OCI-LY7 (cell line): ENCODE results near the gene GOLGA7B. TPM values are rescaled to one million over a fixed set of nuclear protein-coding genes. Genes with fewer than 3 reads are reported as not detected.

Source experiments
- Bru-seq: library from RNA; stranded (reverse); fragments of 400-500 nt; gene quantifications from one replicate; lab custom pipeline; 2021; lab: Mats Ljungman, UMichigan
- BruChase-seq, 2 experiments: library from RNA; stranded (reverse); fragments of 400-500 nt; gene quantifications; one replicate each; lab custom pipeline; 2021; lab: Mats Ljungman, UMichigan
- BruUV-seq: library from RNA; stranded (reverse); fragments of 400-500 nt; replicated peaks from 2 replicates; lab custom pipeline; 2021; lab: Mats Ljungman, UMichigan
- CTCF ChIA-PET: fragments of 300-600 bp; sonication (Branson Sonifier 250); formaldehyde crosslinking; loops from one replicate; lab custom pipeline; 2022; ENCODE audit warnings: antibody characterized with exemption; ENCODE audit not compliant: unreplicated experiment; lab: Charles Lee
- POLR2A ChIA-PET: fragments of 300-600 bp; sonication (Branson Sonifier 250); formaldehyde crosslinking; loops from one replicate; lab custom pipeline; 2022; ENCODE audit warnings: antibody characterized with exemption; lab: Charles Lee
- DNase-seq: peaks from one replicate; pipeline ENCODE4 v3.0.0-alpha.2; 2015; ENCODE audit warnings: low spot score
- H2AFZ ChIP-seq: fragments of 200-600 bp; sonication (generic), shearing (Covaris generic); 2 replicates; pipeline ENCODE4 v1.6.1; 2014; ENCODE audit warnings: mild to moderate bottlenecking, antibody characterized with exemption, low read length, moderate library complexity
- H3K27ac ChIP-seq: fragments of 200-600 bp; sonication (generic); 2 replicates; pipeline ENCODE4 v1.5.1; 2014; ENCODE audit warnings: mixed run types, low read depth, mild to moderate bottlenecking, moderate library complexity, low read length, inconsistent platforms; ENCODE audit not compliant: poor library complexity, severe bottlenecking
- H3K36me3 ChIP-seq: fragments of 200-600 bp; sonication (generic); 2 replicates; pipeline ENCODE4 v1.6.1; 2014; ENCODE audit warnings: mild to moderate bottlenecking, antibody characterized with exemption, low read length, moderate library complexity, mixed read lengths; ENCODE audit not compliant: insufficient read depth
- H3K4me1 ChIP-seq: fragments of 200-600 bp; sonication (generic); 2 replicates; pipeline ENCODE4 v1.5.1; 2014; ENCODE audit warnings: mild to moderate bottlenecking, low read length; ENCODE audit not compliant: insufficient read depth, poor library complexity, severe bottlenecking
- H3K4me2 ChIP-seq: fragments of 200-600 bp; sonication (generic); 2 replicates; pipeline ENCODE4 v1.6.1; 2014; ENCODE audit warnings: mild to moderate bottlenecking, low read length
- H3K4me3 ChIP-seq: fragments of 200-600 bp; sonication (generic); 2 replicates; pipeline ENCODE4 v1.5.1; 2014; ENCODE audit warnings: mild to moderate bottlenecking, low read depth, low read length; ENCODE audit not compliant: poor library complexity, severe bottlenecking
- H3K79me2 ChIP-seq: fragments of 200-600 bp; sonication (generic); 2 replicates; pipeline ENCODE4 v1.6.1; 2016; ENCODE audit warnings: low read depth, mild to moderate bottlenecking, low read length, moderate library complexity, mixed read lengths; ENCODE audit not compliant: insufficient read depth
- H3K9me2 ChIP-seq: fragments of 200-600 bp; sonication (generic); 2 replicates; pipeline ENCODE4 v1.6.1; 2016; ENCODE audit warnings: mild to moderate bottlenecking, low read length, mixed read lengths; ENCODE audit not compliant: insufficient read depth
- H3K9me3 ChIP-seq: fragments of 200-600 bp; sonication (generic); 2 replicates; pipeline ENCODE4 v1.6.1; 2014; ENCODE audit warnings: mild to moderate bottlenecking, mixed run types, low read length, mixed read lengths
- H4K20me1 ChIP-seq: fragments of 200-600 bp; sonication (generic); 2 replicates; pipeline ENCODE4 v1.6.1; 2014; ENCODE audit warnings: mild to moderate bottlenecking, antibody characterized with exemption, low read length, moderate library complexity, mixed read lengths; ENCODE audit not compliant: insufficient read depth
- EZH2phosphoT487 ChIP-seq: fragments of 200-600 bp; sonication (generic); IDR thresholded peaks from 2 replicates; pipeline ENCODE4 v1.6.1; 2018; ENCODE audit warnings: low read depth, borderline replicate concordance, mild to moderate bottlenecking, mixed run types, antibody characterized with exemption, low read length, moderate library complexity, mixed read lengths
- intact Hi-C: fragments of 100-400 bp; cut with micrococcal nuclease; formaldehyde crosslinking; loops from one replicate; pipeline ENCODE4 v1.10.0; 2022; ENCODE audit not compliant: unreplicated experiment
- long read RNA-seq: library from polyadenylated mRNA; stranded (forward); transcript quantifications from one replicate; pipeline ENCODE4 v2.0.0, GENCODE V29; 2022
- total RNA-seq, 2 experiments: library from RNA; depleted of rRNA in 1 of 2; stranded (reverse); fragments of >200 nt in 1 of 2; shearing (Covaris generic) in 1 of 2; gene quantifications; 2 replicates each; pipeline ENCODE4 v1.2.3, GENCODE V29; 2014 to 2022
- TF ChIP-seq, protein P1 (sequence below): fragments of 200-600 bp; sonication (generic); conservative IDR thresholded peaks from 2 replicates; pipeline ENCODE4 v1.5.1; 2014; ENCODE audit warnings: mild to moderate bottlenecking, antibody characterized with exemption, low read length, moderate library complexity, mixed read lengths

The GOLGA7B gene
- total RNA-seq (2014; rRNA removed; shearing (Covaris generic)) (0.09 TPM in 1 of 2 replicates, not detected in the other), total RNA-seq (2022) (0.08 and 0.15 TPM in 2 replicates), Bru-seq, nascent RNA (percentile 15 among the genes with signal in this experiment), BruChase-seq, experiment 1, labeled RNA remaining after a 6-hour chase (percentile 18 among the genes with signal in this experiment), BruChase-seq, experiment 2, labeled RNA remaining after a 2-hour chase (percentile 17 among the genes with signal in this experiment)
- long read RNA-seq = 0 reads

DNA sequence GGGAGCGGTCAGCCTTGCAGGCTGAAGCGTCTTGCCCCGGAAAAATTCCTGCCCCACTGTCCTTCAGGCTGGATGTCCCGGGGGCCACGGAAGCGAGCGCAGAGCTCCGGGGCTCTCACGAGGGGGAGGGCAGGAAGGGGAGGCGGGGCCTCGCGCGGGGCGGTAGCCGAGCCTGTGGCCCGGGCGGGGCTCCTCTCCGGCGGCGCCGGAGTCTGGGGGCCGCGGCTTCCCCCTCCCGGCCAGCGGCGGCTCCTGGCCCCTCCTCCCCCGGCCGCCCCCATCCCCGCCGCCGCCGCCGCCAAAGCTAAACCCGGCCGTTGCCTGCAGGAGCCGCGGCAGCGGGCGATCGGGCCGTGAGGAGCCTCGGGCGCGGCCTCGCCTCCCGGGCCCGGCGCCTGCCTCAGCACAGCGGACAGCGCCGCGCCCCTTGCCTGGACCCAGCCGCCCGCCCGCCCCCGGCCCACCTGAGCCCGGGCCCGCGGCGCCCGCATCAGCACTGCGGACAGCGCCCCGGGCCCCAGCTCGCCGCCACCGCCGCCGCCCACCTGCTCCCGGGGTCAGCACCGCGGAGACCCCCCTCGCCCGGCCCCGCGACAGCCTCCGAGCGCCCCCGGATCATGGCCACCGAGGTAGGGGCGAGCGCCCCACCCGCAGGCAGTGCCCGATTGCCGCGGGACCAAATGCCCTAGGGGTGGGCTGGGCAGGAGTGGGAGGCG, at the start of gene GOLGA7B:
GOLGA7B (plus strand) TSS at position 157 of the 716 bp plus-strand sequence; CDS start at position 618, 461 bp downstream.
- H2AFZ ChIP-seq = peak within 1 kb of the TSS; percentile 34; the same call in 1 of the 2 replicates
- POLR2A ChIA-PET = no interaction called here
- intact Hi-C loops = no loop called here

DNA sequence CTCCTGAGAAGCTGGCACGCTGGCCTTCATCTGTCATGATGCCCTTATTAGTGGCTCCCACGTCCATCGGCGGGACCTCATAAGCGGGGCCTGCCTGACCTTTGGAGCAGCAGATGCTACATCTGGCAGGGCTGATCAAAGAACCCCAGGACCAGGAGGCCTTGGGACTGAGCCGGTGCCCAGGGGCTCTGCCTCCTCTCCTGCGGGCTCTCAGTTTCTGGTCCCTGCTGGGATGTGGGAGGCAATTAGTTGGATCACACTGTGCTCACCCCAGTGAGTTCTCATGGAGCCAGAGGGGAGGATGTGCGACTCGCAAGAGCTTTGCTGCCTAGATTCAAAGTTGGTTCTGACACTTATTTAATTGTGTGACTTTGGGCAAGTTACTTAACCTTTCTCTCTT, 49.2 kb upstream of the GOLGA7B start:
- H3K4me2 ChIP-seq = no peak overlapping the region
- H4K20me1 ChIP-seq = no peaks in the 10 kb centered on the region
- ChIA-PET CTCF (no interaction called here), POLR2A (no interaction called here)
- no peak overlapping the region for H3K4me3 ChIP-seq
- H3K36me3 ChIP-seq = no peaks in the 10 kb centered on the region
- H2AFZ ChIP-seq = no peak overlapping the region
- intact Hi-C loops = no loop called here
- H3K27ac ChIP-seq = no peak overlapping the region
- no peak for DNase-seq
- no peaks in the 10 kb centered on the region for H3K9me2 ChIP-seq
- peaks cover 11% of the 10 kb centered on the region; the same call in 1 of the 2 replicates for H3K9me3 ChIP-seq
- TF ChIP-seq EZH2phosphoT487 = no peak
- TF ChIP-seq, protein P1, sequence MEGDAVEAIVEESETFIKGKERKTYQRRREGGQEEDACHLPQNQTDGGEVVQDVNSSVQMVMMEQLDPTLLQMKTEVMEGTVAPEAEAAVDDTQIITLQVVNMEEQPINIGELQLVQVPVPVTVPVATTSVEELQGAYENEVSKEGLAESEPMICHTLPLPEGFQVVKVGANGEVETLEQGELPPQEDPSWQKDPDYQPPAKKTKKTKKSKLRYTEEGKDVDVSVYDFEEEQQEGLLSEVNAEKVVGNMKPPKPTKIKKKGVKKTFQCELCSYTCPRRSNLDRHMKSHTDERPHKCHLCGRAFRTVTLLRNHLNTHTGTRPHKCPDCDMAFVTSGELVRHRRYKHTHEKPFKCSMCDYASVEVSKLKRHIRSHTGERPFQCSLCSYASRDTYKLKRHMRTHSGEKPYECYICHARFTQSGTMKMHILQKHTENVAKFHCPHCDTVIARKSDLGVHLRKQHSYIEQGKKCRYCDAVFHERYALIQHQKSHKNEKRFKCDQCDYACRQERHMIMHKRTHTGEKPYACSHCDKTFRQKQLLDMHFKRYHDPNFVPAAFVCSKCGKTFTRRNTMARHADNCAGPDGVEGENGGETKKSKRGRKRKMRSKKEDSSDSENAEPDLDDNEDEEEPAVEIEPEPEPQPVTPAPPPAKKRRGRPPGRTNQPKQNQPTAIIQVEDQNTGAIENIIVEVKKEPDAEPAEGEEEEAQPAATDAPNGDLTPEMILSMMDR = no peak
- no peaks in the 10 kb centered on the region for H3K79me2 ChIP-seq
- BruUV-seq = no TSS peak
- H3K4me1 ChIP-seq = no peaks in the 10 kb centered on the region

More for the DNA sequence above, at the start of gene GOLGA7B:
- Histone ChIP-seq H3K27ac (no peak within 1 kb of the TSS), H3K4me2 (peak within 1 kb of the TSS; percentile 62), H3K79me2 (no peaks in the 10 kb centered on the region), H3K4me1 (no peaks in the 10 kb centered on the region), H3K4me3 (peak within 1 kb of the TSS; percentile 71), H3K9me3 (no peaks in the 10 kb centered on the region), H4K20me1 (no peaks in the 10 kb centered on the region; the same call in 1 of the 2 replicates), H3K9me2 (no peaks in the 10 kb centered on the region), H3K36me3 (no peaks in the 10 kb centered on the region)
- TF ChIP-seq EZH2phosphoT487 = no peak
- TF ChIP-seq, protein P1 = no peak
- CTCF ChIA-PET = interaction anchor here (0.6 kb wide), 1 partner anchor 84 kb away, joined by 5 read pairs; no protein-coding TSS in a partner anchor
- peak; percentile 44 for DNase-seq
- BruUV-seq = no TSS peak
